CD4-positive, alpha-beta T cell treated with Interferon alpha-2 for 1 hour (primary cell): ENCODE data around the gene FOXE1.

Source experiments
- DNase-seq, 2 donors: peaks; one replicate each; pipeline ENCODE4 v3.0.0-alpha.2; 2020 to 2022

The FOXE1 gene

GRCh38 chr9:97853056-97853843 is at the start of gene FOXE1:
Gene FOXE1 (plus strand): TSS chr9:97853226. CDS start chr9:97853915, 689 bp downstream.
- DNase-seq = no peak

DNA sequence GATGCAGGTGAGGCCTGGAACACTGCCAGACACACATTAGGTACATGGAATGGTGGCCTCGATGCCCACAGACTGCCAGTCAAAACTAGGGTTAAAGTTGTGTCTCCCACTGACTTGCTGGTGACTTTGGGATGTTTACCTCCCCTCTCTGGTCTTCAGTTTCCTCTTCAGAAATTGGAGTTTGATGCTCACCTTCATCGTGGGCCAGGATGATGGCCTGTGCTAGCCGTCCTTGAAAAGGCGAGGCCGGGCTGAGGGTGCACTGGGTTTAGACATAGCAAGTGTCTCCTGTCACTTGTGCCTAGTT is 49.0 kb upstream of the FOXE1 start:
- no peak for DNase-seq

DNA sequence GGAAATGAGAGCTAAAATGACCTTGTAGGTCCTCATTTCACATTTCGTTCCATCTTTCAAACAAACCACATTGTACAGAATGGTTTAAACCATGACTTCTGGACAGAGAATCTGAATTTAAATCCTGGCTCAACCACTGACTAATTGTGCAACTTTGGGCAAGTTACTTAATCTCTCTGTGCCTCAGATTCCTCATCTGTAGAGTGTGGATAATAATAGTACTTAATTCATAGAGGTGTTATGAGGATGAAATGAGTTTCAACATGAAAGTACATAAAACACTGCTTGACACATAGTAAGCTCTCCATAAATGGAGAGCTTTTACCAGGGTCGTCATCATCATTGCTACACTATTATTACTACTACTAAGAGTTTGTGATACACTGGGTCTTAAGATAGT is 46.3 kb upstream of the FOXE1 start:
- DNase-seq = no peak

- DNase-seq = no peak
Observed at GRCh38 chr9:97807681-97808080, 45.3 kb upstream of the FOXE1 start.

DNA sequence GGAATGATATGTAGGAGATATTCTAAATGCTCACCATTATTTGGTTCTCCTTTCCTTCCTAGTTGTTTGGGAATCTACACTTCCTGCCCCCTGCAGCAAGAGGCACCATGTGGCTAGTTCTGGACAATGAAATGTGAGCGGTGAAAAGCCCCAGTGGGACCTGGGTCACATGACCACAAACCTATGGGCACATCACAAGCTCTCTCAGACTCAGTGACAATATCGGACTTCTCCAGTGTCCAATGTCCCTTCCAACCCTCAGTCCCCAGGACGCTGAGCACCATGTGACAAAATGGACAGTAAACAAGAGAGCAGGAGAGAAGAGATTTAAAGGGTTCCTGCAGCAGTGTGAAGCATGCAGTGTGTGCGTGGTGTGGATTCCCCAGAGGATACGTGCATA is 44.6 kb upstream of the FOXE1 start:
- DNase-seq = no peak

DNA sequence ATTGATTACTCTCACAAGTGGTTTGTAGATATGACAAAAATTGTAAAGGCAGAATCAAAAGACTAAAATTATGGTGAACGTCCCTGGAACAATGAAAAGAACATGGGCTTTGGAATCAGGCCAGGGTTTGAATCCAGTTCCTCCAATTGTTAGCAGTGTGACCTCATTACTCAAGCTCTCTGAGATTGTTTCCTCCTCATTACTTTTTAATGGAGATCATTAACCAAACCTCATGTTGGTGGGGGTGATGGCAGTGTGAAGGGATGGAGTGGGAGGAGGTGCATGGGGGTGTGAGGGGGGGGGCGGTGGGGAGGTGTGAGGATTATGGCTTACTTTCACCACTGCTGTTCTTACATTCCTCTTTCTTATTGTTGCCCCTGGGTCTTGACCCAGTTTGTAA is 44.1 kb upstream of the FOXE1 start:
- DNase-seq = no peak

GRCh38 chr9:97809666-97810344 is 43.2 kb upstream of the FOXE1 start:
- DNase-seq = no peak

DNA sequence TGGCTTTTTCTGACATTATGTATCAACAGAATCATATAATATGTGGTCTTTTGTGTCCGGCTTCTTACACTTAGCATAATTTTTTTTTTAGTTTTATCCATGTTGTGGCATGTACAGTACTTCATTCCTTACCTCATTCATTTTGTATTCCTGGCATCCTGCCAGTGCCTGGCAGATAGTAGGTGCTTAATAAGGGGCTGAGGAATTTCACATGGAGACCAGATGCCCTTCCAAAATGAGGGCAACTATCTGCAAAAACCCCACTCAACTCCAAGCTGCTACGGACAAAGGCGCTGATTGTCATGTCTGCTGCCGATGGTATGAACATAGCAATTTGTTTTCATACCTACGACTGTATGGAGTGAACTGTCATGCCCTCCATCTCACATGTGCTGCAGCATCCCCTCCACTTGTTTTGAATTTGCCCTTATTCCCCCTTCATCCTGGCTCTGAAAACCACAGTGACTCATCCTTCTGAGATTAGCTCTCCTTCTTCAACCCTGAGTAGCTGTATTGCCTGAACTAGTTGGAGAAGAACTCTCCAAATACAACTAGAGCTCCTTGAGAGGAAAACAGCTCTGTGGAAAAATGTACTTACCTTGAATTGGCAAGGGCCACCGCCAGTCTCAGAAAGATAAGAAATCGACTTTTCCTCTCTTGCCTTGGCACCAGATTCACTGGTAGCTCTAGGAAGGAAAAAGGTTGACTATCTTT is 41.3 kb upstream of the FOXE1 start:
- no peak for DNase-seq

DNA sequence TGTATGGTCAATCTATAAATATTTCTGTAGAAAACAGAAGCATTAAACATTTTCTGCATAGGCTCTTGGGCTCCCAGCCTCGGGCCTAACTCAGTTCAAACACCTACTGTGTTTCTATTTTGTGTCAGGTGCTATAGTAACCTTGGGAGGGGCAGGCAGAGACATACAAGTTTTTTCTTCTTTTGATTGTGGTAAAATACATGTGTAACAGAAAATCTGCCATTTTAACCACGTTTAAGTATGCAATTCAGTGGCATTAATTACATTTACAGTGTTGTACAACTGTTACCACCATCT is 40.8 kb upstream of the FOXE1 start:
- DNase-seq = no peak

DNA sequence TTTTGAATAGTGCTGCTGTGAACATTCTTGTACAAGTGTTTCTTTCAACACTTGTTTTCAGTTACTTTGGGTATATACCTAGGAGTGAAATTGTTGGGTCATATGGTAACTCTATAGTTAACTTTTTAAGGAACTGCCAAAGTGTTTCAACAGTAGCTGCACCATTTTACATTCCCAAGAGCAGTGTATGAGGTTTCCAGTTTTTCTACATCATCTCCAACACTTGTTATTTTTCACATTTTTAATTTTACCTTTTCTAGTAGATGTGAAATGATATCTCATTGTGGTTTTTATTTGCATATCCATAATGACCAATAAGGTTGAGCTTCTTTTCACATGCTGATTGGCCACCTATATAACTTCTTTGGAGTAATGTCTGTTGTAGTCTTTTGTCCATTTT is 40.0 kb upstream of the FOXE1 start:
- DNase-seq = no peak

DNA sequence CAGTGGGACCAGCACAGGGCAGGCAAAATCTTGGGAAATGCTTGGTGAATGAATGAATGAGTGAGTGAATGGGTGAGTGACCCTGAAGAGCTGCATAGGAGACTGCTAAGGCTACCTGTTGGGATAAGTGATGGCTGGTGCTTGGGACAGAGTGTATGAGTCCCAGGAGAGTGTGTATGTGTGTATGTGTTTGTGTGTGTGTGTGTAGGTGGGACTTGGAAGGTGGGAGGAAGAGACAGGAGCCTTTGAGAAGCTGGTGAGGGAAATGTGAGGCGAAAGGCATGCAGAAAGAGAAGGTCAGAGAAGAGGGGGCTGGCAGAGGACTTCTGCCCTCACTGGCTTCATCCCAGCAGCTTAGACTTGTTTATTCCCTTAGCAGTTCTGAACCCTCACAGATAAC is 33.3 kb upstream of the FOXE1 start:
- no peak for DNase-seq

- DNase-seq = no peak
Observed at GRCh38 chr9:97820373-97820772, 32.7 kb upstream of the FOXE1 start.

GRCh38 chr9:97830884-97831829 is 21.9 kb upstream of the FOXE1 start:
- no peak for DNase-seq

- no peak for DNase-seq
Observed at GRCh38 chr9:97831843-97832636, 21.0 kb upstream of the FOXE1 start.

GRCh38 chr9:97840521-97840920 is 12.5 kb upstream of the FOXE1 start:
- DNase-seq = no peak

DNA sequence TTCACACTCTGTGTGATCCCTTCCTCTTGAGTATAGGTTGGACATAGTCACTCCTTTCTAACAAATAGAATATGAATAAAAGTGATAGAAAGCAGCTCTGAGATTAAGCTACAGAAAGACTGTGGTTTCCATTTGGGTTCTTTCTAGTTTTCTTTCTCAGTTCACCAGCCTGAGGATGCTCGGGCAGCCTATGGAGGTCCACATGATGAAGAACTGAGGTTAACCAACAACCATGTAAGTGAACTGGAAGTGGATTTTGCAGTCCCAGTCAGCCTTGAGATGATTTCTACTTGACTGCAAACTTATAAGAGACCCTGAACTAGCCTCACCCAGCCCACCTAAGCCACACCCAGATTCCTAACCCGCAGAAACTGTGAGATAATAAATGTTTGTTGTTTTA is 10.1 kb upstream of the FOXE1 start:
- DNase-seq = no peak

GRCh38 chr9:97845130-97845529 is 7.9 kb upstream of the FOXE1 start:
- DNase-seq = no peak

DNA sequence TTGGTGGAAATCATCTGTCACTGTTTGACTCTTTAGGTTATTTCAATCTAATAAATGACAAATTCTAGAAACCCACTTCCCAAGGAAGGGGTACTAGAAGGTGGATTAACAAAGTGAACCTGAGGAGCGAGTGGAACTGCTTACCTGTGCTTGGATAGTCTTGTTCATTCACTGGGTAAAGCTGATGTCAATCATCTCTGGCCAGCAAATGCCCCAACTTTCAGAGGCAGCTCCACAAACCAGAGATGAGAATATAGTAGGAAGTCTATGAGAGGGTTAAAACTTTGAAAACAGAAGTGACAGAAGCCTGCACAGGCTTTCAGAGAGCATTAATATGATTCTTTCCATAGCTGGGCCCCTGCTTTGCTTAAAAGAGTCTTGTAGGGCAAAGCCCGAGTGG is 7.3 kb upstream of the FOXE1 start:
- no peak for DNase-seq

- DNase-seq = no peak
Observed at GRCh38 chr9:97846347-97846746, 6.7 kb upstream of the FOXE1 start.

- DNase-seq = no peak
Observed at GRCh38 chr9:97847474-97848214, 5.4 kb upstream of the FOXE1 start.

GRCh38 chr9:97848215-97848479 is 4.9 kb upstream of the FOXE1 start:
- no peak for DNase-seq
